ELF-1 (cell line): Measurements from ENCODE around the gene CCNY.
A peak's percentile ranks its signal among the peaks of the same experiment; 100 is the strongest.

Source experiments
- DNase-seq: peaks from one replicate; pipeline ENCODE4 v3.0.0-alpha.2; 2016; ENCODE audit warnings: low read depth, low spot score

The CCNY gene

DNA sequence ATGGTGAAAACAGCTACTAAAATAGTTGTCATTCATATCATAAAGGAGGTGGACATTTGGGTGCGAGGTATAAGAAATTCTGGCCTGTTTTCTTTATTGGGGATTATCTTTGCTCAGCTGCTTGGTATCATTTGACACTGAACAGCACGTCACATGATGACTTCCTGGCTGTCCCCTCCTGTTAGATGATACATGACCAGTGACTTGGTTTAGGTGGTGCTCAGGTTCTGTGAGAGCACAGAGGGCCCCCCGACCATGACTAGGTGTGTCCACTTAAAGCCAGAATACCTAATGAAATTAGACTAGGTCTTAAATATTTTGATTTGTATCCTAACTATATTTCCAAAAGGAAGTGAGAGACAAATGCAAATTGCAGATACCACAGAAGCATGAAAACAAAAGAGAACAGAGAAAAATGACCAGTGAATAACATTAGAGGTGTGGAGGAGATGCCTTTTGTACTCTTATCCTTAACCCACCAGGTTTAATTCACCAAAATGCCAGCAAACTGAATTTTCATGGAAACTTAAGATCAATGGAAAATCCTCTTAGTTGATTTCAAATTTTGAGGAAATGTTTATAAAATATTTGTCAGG lies 218.2 kb downstream of the CCNY start:
- no peak for DNase-seq

DNA sequence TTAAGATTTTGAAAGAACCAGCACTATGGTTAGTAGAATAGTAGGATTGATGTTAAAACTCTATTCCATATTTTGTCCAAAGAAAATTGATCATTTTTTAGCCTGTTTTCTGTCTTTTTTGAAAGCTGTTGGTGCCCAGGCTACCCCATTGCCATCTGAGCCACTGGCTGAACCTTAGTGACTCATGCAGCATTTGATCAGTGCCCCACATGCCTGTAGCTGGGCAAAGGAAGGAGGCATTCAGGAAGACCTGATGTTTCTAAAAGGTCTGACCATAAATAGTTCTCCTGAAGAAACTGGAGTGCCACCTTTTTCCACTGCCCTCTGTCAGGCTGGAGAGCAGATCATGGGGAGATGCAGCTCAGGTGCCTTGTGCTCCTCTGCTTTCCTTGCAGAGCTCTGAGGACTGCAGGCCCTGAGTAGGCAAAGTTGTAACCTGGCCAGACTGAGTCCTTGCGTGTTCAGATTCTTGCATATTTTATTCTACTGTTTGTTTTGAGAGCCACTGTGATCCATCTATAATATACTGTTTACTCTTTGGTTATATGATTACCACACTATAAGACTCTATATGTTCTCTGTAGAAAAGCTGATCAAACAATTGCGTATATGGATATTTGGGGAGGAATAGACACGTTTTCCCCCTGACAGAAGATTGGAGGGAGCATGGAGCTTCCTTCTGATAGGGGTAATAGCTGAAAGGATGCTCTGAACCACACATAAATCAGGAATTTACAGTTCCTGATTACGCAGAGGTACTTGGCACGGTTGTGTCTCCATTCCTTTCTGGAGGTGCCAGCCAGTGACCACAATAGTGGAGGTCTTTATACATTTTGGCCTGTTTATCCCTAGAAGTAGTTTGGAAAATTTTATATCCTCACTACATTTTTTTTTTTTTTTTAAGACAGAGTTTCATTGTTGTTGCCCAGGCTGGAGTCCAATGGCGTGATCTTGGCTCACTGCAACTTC lies 219.9 kb downstream of the CCNY start:
- DNase-seq = no peak

DNA sequence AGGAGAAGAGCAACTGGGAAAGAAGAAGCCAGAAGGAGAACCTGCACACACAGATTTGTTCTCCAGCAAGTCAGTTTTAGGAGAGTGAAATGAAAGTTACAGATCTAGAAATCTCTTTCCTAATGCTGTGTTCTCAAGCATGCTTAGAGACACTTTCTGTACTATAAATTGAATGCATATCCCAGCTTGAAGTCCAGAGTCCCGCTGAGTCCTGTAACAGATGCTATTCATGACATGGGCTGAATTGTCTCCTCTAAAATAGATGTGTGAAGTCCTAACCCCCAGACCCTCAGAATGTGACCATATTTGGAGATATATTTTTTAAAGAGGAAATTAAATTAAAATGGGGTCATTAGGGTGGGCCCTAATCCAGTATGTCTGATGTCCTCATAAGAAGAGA lies 222.0 kb downstream of the CCNY start:
- no peak for DNase-seq

- no peak for DNase-seq
Measured at GRCh38 chr10:35559416-35559815, 223.1 kb downstream of the CCNY start.

GRCh38 chr10:35561715-35562114 lies 225.4 kb downstream of the CCNY start:
- DNase-seq = no peak

DNA sequence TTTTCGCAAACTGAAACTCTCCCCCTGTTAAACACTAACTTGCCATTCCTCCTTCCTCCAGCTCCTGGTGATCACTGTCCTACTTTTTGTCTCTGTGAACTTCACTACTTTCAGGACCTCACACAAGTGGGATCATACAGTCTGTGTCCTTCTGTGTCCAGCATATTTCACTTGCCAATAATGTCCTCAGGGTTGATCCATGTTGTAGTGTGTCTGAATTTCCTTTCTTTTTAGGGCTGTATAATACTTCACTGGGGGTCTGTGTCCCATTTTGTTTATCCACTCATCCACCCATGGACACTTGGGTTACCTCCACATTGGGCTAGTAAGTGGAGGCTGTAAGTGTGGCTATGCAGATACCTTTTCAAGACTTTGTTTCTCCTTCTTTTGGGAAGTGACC lies 226.1 kb downstream of the CCNY start:
- DNase-seq = no peak

DNA sequence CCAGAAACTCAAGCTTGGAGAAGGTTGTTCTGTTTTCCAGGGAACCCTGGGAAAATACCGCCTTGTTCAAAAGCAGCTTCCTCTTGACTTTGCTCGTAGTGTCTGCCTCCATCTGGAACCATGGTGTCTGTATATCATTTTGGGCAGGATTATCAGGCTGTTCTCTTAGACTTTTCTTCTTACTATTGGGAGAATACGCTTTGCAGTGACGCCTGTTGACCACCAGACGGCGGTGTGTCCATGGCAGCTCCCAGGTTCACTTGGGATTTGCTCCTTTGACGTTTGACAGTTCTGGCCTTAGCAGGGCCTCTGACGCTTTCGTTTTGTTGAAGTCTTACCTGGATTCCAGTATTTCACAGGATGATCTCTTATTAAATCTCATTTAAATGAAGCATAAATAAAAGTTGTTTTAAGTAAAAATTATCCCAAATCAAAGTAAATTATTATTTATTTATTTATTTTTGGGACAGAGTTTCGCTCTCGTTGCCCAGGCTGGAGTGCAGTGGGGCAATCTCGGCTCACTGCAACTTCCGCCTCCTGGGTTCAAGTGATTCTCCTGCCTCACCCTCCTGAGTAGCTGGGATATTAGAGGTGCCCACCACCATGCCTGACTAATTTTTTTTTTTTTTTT lies 227.1 kb downstream of the CCNY start:
- peak; percentile 68 for DNase-seq

DNA sequence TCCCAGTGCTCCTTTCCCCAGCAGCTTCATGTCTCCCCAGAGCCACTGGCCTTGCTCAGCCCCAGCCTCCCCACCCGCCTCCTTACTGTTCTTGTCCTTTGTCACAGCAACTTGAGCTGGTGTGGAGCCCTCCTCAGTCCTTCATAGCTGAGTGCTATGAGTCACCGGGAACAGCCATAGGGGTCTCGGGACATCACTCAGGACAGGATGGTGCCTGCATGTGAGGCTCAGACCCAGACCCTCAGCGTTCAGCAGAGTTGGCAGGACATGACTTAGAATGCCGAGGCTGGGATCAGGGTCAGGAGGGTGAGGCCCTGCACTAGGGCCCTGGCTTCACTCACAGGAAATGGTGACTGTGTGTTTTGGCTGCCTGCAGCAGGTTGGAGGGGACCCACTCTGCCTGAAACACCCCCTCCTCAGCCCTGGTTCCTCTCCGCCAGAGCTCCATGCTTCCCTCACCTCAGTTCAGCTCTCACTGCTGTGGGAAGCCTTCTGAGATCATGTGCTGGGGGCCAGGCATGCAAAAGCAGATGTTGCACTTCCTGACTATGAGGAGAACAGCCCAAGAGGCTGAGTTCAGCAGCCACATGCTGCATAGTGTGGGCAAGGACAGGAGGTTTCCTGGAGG lies 228.1 kb downstream of the CCNY start:
- DNase-seq = no peak

- no peak for DNase-seq
Measured at GRCh38 chr10:35565602-35566081, 229.3 kb downstream of the CCNY start.

GRCh38 chr10:35567951-35568350 lies 231.6 kb downstream of the CCNY start:
- DNase-seq = no peak

DNA sequence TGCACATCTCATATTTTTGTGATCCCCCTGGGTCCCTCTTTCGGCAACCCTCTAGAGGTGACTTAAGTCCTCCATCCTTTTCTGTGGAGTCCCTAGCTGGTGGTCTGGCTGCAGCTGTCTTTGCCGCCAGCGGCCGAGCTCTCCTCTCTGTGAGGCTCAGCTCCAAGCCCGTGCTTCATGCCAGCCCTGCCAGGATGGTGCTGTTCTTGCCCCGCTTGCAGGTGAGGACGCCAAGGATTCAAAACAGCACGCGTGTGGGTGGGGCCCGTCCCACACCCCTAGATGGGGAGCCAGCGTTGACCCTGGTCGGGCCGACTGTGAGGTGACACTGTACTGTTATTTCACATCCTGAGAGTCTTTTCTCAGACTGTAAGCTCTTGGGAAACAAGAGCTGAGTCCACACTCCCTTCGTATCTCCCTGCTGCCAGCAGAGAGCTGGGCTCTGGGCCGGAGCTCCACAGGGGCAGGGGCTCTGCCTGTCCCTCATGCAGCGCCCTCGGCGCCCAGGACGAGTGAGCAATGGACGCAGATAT lies 232.2 kb downstream of the CCNY start:
- DNase-seq = no peak

DNA sequence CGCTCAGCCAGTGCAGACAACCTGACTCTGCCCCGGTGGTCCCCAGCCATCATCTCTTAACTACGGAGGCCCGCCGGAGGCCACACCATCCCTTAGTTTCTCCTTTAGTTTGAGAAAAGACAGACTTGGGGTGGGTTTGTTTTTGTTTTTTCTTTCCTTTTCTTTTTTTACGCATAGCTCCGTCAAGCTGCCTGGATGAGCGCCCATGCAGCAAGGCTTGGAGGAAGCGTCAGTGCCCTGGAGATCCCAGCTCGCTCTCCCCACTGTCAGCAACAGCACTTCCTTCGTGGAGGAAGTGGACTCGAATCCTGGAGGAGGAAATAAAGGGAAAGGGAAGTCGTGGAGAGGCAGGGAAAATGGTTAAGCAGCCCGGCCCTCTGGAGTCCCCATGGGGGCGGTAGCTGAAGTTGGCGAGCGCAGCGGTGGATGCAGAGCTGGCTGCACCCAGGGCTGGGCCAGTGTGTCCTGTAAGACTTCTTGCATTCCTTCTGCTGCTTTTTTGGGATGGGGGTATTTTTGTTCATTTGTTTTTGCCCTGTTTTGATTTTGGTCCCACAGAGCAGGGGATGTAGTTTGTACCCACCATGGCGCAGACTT lies 232.9 kb downstream of the CCNY start:
- DNase-seq = no peak

- DNase-seq = no peak
Measured at GRCh38 chr10:35569836-35570235, 233.5 kb downstream of the CCNY start.

GRCh38 chr10:35570397-35570796 lies 234.1 kb downstream of the CCNY start:
- no peak for DNase-seq

GRCh38 chr10:35572583-35572982 lies 236.3 kb downstream of the CCNY start:
- DNase-seq = no peak

DNA sequence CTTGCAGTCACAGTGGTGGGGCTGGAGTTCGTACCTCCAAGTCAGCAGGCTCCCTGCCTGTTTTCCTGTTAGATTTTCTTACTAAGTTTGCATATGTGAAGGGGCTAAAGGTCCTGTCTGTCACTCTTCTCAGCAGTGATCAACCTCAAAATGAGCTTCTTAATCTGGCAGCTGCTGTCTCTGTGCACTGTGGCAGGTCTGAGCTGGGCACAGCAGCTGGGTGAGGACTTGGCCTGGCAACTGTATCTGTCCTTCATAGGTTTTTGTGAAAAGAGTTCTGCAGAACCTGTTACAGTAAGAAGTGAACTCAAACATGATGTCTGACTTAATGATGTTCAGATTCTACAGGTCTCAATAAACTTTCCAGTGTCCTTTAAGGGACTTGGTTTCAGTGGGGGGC lies 237.5 kb downstream of the CCNY start:
- DNase-seq = no peak

- peak; percentile 54 for DNase-seq
Measured at GRCh38 chr10:35574924-35575352, 238.6 kb downstream of the CCNY start.

GRCh38 chr10:35575640-35576039 lies 239.3 kb downstream of the CCNY start:
- no peak for DNase-seq

DNA sequence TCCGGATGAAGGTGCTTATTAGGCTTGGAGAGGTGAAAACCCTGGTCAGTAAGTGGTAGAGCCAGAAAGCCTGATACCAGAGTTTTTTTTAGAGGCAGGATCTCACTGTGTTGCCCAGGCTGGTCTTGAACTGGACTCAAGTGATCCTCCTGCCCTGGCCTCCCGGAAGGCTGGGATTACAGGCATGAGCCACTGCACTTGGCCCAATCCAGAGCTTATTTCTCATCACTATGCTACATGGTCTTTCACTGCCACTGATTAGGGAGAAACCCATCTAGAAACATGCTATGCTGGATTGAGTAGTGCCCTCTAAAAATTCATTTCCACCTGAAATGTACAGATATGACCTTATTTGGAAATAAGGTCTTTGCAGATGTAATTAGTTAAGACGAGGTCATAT lies 240.4 kb downstream of the CCNY start:
- no peak for DNase-seq

GRCh38 chr10:35577926-35578617 lies 241.8 kb downstream of the CCNY start:
- no peak for DNase-seq

GRCh38 chr10:35578618-35578956 lies 242.3 kb downstream of the CCNY start:
- no peak for DNase-seq
